Mammary epithelial cell (primary cell): ENCODE results near the gene TOMM6.

ENCODE experiments used
- EZH2 ChIP-seq: IDR thresholded peaks from 2 replicates; pipeline ENCODE4 v1.6.1; 2012; ENCODE audit warnings: low read length, inconsistent platforms, borderline replicate concordance
- TF ChIP-seq, protein P1 (sequence below), 2 donors: IDR thresholded peaks in 1 of 2; conservative IDR thresholded peaks in 1 of 2; 2 replicates each; pipeline ENCODE4 v1.5.1; 2011 to 2012; ENCODE audit warnings: inconsistent platforms in 2 of 2, low read length in 2 of 2, mild to moderate bottlenecking in 2 of 2, control low read depth in 1 of 2, low read depth in 1 of 2; ENCODE audit not compliant: insufficient read depth in 1 of 2; ENCODE audit errors: extremely low read depth in 1 of 2

DNA sequence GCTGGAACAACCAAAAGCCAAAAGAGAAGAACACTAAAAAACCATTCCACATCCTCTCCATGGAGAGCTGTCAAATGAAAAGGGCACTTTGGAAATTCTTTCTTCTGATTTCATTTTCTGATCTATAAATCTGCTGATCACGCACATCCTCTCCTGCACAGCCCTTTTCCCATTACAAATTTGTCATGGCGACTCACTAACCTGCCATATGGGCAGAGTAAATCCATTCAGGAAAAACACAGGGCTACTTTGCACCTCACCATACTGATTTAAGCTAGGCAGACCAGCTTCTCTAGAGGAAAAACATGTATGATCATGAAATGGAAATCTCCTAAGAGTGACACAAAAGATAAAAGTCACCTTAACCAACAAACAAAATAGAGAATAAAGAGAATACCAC lies 26.0 kb downstream of the TOMM6 start:
- TF ChIP-seq, protein P1, sequence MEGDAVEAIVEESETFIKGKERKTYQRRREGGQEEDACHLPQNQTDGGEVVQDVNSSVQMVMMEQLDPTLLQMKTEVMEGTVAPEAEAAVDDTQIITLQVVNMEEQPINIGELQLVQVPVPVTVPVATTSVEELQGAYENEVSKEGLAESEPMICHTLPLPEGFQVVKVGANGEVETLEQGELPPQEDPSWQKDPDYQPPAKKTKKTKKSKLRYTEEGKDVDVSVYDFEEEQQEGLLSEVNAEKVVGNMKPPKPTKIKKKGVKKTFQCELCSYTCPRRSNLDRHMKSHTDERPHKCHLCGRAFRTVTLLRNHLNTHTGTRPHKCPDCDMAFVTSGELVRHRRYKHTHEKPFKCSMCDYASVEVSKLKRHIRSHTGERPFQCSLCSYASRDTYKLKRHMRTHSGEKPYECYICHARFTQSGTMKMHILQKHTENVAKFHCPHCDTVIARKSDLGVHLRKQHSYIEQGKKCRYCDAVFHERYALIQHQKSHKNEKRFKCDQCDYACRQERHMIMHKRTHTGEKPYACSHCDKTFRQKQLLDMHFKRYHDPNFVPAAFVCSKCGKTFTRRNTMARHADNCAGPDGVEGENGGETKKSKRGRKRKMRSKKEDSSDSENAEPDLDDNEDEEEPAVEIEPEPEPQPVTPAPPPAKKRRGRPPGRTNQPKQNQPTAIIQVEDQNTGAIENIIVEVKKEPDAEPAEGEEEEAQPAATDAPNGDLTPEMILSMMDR (conservative IDR thresholded peaks at IDR 0.05 in 1 of 2, IDR thresholded peaks at IDR 0.05 in 1 of 2; ENCODE audit: extremely low read depth in 1 of 2, insufficient read depth in 1 of 2, low read depth in 1 of 2, low read length in 2 of 2): no peak
- TF ChIP-seq EZH2: no peak
